Uterus (tissue), 4 donors: ENCODE data around the gene HDAC8. TPM values are rescaled to one million over a fixed set of nuclear protein-coding genes. Genes with fewer than 3 reads are reported as not detected.

Experiments
- DNase-seq, 2 donors: peaks; one replicate each; pipeline ENCODE4 v3.0.0-alpha.2; 2019 to 2020
- H3K27ac ChIP-seq, 2 donors: fragments of 200-600 bp; sonication (generic); 1 replicate in 1 of 2; 2 replicates in 1 of 2; pipeline ENCODE4 v1.5.1; 2016 to 2018
- H3K27me3 ChIP-seq, 2 donors: fragments of 200-600 bp; sonication (generic); one replicate each; pipeline ENCODE4 v1.5.1; 2018 to 2019; ENCODE audit warnings: control low read depth in 1 of 2
- H3K36me3 ChIP-seq, 2 donors: fragments of 200-600 bp; sonication (generic); one replicate each; pipeline ENCODE4 v1.5.1; 2019; ENCODE audit warnings: control low read depth in 1 of 2
- H3K4me1 ChIP-seq, 2 donors: fragments of 200-600 bp; sonication (generic); one replicate each; pipeline ENCODE4 v1.5.1; 2018 to 2019; ENCODE audit warnings: control low read depth in 1 of 2
- H3K4me3 ChIP-seq, 2 donors: fragments of 200-600 bp; sonication (generic); 1 replicate in 1 of 2; 2 replicates in 1 of 2; pipeline ENCODE4 v1.5.1; 2018 to 2019; ENCODE audit warnings: mild to moderate bottlenecking in 1 of 2
- H3K9me3 ChIP-seq, 2 donors: fragments of 200-600 bp; sonication (generic); one replicate each; pipeline ENCODE4 v1.5.1; 2019; ENCODE audit warnings: control low read depth in 1 of 2
- CTCF ChIP-seq, 4 experiments: fragments of 200-600 bp in 2 of 4; fragments of 450-650 bp in 2 of 4; sonication (generic) in 2 of 4; IDR thresholded peaks; one replicate each; pipeline ENCODE4 v1.5.1; 2016 to 2019; ENCODE audit warnings: antibody characterized with exemption in 4 of 4, mild to moderate bottlenecking in 2 of 4, moderate library complexity in 1 of 4
- POLR2A ChIP-seq, 2 donors: fragments of 450-650 bp; IDR thresholded peaks; one replicate each; pipeline ENCODE4 v1.6.1; 2016; ENCODE audit warnings: antibody characterized with exemption in 2 of 2, mild to moderate bottlenecking in 1 of 2, moderate library complexity in 1 of 2
- intact Hi-C: fragments of 100-400 bp; cut with DNase I; formaldehyde crosslinking; loops from one replicate; pipeline ENCODE4 v1.15.1; 2023; ENCODE audit warnings: low total_unique reads
- total RNA-seq, 4 donors: library from RNA; depleted of rRNA in 3 of 4; stranded (reverse); fragments of >200 nt in 3 of 4; gene quantifications; one replicate each; pipeline versions ENCODE4 v1.1.0 to v1.2.4, GENCODE V29; 2014 to 2023
- donor health status: DM: yes; HTN: yes; CAD: no.

The HDAC8 gene
- total RNA-seq, 4 donors from 2014 or later: 16.2 to 138 (median 43.1) TPM

GRCh38 chrX:72396117-72396516 is 176.5 kb downstream of the HDAC8 start:
- TF ChIP-seq POLR2A (IDR thresholded peaks at IDR 0.05) (no peak), CTCF (IDR thresholded peaks at IDR 0.05) (no peak)
- Histone ChIP-seq H3K27ac (no peak overlapping the region), H3K4me3 (no peak overlapping the region), H3K4me1 (no peaks in the 10 kb centered on the region), H3K27me3 (no peaks in the 10 kb centered on the region), H3K9me3 (no peaks in the 10 kb centered on the region), H3K36me3 (no peaks in the 10 kb centered on the region)
- intact Hi-C loops: no loop called here
- no peak for DNase-seq

GRCh38 chrX:72395237-72395636 is 177.4 kb downstream of the HDAC8 start:
- no peaks in the 10 kb centered on the region for H3K9me3 ChIP-seq
- TF ChIP-seq CTCF (IDR thresholded peaks at IDR 0.05): no peak
- no peak for TF ChIP-seq POLR2A (IDR thresholded peaks at IDR 0.05)
- intact Hi-C loops: no loop called here
- H3K4me3 ChIP-seq: no peak overlapping the region
- DNase-seq: no peak
- H3K27ac ChIP-seq: no peak overlapping the region
- no peaks in the 10 kb centered on the region for H3K36me3 ChIP-seq
- H3K4me1 ChIP-seq: no peaks in the 10 kb centered on the region
- H3K27me3 ChIP-seq: no peaks in the 10 kb centered on the region

GRCh38 chrX:72394518-72395170 is 178.0 kb downstream of the HDAC8 start:
- Histone ChIP-seq H3K4me3 (no peak overlapping the region), H3K27ac (no peak overlapping the region), H3K27me3 (no peaks in the 10 kb centered on the region), H3K36me3 (no peaks in the 10 kb centered on the region), H3K4me1 (no peaks in the 10 kb centered on the region), H3K9me3 (no peaks in the 10 kb centered on the region)
- intact Hi-C loops: no loop called here
- TF ChIP-seq CTCF (IDR thresholded peaks at IDR 0.05): no peak
- TF ChIP-seq POLR2A (IDR thresholded peaks at IDR 0.05): no peak
- no peak for DNase-seq

- Histone ChIP-seq H3K36me3 (no peaks in the 10 kb centered on the region), H3K4me1 (no peaks in the 10 kb centered on the region), H3K27ac (no peak overlapping the region), H3K27me3 (no peaks in the 10 kb centered on the region), H3K4me3 (no peak overlapping the region), H3K9me3 (no peaks in the 10 kb centered on the region)
- DNase-seq: no peak
- intact Hi-C loops: no loop called here
- TF ChIP-seq POLR2A (IDR thresholded peaks at IDR 0.05): no peak
- TF ChIP-seq CTCF (IDR thresholded peaks at IDR 0.05): no peak
These were observed 178.7 kb downstream of the HDAC8 start for GRCh38 chrX:72393836-72394517.
